NOMO-1 (cell line): ENCODE results near the gene AQP6.

Experiments
- DNase-seq, 2 experiments: peaks; one replicate each; lab custom pipeline; 2025; ENCODE audit not compliant: unreplicated experiment in 2 of 2; lab: John Stamatoyannopoulos, UW

AQP6 gene, protein sequence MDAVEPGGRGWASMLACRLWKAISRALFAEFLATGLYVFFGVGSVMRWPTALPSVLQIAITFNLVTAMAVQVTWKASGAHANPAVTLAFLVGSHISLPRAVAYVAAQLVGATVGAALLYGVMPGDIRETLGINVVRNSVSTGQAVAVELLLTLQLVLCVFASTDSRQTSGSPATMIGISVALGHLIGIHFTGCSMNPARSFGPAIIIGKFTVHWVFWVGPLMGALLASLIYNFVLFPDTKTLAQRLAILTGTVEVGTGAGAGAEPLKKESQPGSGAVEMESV

DNA sequence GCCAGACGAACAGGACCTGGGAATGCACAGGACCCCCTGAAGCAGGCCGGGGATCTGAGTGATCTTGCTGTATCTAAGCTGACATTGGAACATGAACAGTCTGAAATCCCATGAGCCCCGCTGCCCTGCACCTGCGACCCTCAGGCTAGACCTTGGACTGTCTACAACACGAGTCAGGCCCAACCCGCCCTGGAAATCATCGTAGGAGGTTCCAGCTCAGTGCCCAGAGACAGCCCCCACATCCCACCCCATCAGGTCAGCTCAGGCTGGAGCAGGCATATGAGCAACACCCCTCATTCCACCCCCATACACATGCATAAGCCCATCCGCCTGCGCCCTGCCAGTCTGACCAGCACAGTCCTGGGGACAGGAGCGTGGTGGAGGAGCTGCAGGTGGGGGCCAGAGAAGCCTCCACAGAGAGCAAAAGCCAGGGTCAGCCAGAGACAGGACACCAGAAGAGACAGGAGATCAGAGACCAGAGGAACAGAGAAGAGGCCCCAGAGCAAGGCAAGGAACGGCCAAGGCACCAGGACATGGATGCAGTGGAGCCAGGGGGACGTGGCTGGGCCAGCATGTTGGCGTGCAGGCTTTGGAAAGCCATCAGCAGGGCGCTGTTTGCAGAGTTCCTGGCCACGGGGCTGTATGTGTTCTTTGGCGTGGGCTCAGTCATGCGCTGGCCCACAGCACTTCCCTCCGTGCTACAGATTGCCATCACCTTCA, at the start of gene AQP6:
Gene AQP6 (plus strand): TSS at position 307 of the 720 bp plus-strand sequence. CDS start 227 bp downstream, at position 534.
- no peak for DNase-seq

DNA sequence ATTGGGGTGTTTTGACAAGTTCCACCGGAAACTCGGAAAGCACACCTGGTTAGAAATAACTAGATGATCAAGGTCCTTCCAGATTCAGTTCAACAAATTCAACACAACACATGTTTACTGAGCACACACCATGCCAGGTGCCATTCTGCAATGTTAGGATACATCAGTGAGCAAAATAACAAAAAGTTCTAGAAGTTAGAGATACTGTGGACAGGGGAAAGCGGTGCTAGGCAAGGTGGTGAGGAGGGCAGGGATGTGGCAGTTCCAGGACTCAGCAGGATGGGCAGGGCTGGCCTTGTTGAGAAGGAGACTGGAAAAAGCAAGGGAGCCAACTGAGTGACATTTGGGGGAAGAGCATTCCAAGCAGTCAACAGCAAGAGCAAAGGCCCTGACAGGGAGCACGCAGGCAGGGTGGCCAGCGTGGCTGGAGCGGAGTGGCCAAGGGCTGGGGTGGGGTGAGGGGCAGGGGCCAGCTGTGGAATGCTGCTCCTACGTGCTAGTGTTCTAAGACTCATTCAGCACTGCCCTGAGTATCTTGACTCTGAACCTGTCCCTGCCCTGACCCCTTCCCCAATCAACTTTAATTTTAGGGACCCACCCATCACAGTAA, 49.6 kb upstream of the AQP6 start:
- no peak for DNase-seq

DNA sequence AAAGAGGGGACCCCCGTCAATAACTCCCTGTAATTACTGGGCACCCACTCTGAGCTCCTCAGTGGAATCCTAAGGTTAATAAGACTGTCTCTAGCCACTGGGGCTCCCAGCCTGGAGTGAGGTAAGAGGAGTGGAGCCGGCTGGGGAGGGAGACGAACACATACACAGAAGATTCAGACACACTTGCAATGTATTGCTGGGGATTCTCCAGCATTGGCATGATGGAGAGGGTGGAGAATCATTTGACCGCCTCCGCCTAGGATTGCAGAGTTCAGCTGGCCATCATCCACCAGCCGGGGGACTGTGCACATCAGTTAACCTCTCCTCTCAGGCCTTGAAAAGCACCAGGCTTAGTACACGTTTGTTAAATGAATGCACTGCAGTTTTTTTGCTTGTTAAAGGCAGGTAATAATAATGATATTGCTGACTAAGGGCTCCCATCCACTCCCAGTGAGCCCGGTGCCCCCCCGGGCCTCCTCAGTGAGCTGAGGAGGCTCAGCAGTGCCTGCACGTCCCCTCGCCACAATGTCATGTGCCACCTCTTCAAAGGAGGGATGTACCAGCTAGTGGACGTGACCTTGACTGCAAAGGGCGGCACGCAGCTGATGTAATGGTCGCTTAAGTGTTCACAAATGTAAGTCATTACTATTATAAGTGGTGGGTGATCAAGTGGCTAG, 48.7 kb upstream of the AQP6 start:
- DNase-seq: no peak

DNA sequence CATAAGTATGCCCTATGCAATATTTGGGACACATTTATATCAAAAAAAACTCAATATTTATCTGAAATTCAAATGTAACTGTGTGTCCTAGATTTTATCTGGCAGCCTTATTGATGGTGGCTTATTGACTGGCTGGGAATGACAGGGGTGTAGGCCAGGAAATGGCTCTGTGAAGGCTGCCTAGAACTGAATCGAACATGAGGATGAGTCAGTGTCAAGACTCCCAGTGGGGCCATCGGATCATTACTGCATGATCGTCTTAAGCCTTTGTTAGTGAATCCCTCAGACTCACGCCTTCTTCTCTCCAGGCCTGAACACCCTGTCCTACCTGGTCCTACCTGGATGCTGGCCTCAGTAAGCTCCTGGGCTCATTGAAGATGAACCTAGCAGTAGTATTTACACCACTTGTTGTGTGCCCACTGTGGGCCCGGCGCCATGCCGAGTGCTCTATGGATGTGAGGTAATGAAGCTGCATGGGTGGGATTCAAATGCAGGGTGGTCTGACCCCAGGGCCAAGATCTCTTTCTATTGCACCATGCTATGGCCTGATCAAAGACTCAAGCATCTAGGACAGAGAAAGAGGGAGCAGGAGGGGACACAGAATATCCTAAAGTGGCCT, 48.0 kb upstream of the AQP6 start:
- no peak for DNase-seq

DNA sequence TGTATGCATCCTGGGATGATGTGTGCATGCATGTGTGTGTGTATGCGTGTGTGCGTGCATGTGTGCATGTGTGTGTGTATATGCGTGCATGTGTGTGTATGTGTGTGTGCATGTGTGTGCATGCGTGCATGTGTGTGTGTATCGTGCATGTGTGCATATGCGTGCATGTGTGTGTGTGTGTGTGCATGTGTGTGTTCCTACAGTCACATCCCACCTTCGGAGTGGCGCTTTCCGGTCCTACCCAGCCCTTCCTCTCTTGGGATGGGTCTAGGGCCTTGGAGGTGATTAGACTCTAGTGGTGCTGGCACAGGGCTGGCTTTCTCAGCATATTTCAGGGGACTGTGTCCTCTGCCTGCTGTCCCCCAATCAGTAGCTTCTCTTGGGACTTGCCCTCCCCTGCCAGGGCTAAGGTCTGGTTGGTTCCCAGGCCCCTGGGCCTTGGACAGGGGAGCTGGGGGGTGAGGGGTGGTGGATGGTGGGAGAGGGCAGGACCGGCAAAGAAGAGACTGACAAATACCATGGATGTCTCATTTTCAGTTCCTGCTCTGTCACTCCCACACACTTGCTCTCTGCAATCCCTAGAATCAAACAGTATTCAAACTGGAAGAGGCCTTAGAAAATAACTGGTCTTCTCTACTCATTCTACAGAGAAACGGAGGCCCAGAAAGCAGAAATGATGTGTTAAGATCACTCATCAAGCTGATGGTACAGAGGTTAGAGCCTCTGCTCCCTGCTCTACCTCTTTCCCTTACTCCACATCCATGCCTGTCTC, 47.1 kb upstream of the AQP6 start:
- DNase-seq: no peak

DNA sequence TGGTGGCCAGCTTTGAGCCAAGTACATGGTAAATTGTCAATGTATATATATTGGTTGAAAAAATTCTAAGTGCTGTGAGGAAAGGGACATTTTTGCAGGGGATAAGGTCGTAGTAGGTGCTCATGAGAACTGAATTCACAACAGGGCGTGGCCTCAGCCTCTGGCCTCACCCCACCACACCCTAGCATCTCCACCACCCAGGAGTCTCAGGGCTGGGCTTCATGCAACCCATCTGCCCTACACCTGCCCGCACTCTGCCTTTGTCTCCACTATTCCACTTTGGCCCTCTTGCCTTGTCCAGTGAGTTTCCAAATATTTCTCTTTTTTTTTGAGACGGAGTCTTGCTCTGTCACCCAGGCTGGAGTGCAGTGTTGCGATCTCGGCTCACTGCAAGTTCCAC, 44.3 kb upstream of the AQP6 start:
- DNase-seq: no peak

DNA sequence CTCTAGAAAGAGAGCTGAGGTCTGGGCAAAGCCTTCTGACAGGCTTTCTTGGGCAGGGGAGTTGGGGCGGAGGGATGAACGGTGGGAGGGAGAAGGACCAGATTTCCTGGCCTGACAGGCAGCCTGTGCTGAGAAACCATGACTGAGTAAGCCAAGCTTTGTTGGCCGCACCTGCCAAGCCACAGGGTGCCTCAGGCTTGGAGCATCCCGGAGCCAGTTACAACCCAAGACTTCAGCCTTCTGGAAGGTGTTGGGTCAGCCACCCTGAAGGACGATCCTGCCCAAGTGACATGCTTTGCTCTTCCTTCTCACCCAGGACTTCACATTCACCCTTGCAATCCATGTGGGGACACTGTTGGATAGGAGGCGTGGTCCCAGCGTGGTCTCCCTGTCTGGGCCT, 43.2 kb upstream of the AQP6 start:
- no peak for DNase-seq

DNA sequence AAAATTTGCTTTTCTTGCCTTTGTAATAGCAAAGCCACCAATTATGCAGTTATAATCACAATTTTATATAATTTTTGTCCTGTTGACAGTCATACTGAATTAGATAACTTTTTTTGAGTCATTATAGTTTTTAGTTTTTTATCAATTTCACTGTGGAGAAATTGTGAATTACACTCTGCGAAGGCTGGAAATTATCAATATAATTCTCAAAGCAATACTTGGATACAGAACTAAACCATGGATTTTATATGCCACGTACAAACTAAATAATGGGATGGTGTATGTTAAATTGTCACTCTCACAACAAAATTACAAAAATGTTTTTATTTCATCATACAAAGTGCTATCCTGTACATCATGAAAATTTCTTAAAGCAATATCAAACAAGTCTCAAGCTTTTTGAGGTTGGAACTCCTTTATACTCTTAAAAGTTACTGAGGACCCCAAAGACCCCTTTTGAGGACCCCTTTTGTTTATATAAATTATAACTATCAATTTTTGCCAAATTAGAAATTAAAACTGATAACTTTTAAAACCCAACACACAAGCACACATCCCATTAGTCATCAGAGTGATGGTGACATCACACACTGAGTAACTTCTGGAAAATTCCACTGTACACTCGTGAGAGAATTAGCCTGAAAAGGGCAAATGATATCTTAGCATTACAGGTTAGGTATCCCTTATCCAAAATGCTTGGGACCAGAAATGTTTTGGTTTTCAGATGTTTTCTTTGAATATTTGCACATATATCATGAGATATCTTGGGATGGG, 42.0 kb upstream of the AQP6 start:
- DNase-seq: no peak

DNA sequence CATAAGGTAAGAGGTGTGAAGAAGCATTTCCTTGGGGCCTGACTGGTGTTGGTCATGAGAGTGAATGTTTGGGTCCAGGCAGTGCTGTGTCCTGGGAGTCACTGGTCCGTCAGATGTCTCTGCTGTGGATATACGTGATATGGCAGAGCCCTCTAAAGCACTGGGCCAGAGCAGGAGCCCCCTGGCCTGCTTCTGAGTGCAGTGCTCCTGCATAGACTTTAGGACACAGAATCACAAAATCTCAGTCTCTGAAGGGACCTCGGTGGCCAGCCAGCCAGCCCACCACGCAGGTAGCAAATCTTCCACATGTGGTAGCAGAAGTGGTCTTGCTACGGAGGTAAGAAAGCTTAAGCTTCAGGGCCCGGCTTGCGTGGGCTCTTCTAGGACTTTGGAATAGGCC, 40.7 kb upstream of the AQP6 start:
- no peak for DNase-seq

DNA sequence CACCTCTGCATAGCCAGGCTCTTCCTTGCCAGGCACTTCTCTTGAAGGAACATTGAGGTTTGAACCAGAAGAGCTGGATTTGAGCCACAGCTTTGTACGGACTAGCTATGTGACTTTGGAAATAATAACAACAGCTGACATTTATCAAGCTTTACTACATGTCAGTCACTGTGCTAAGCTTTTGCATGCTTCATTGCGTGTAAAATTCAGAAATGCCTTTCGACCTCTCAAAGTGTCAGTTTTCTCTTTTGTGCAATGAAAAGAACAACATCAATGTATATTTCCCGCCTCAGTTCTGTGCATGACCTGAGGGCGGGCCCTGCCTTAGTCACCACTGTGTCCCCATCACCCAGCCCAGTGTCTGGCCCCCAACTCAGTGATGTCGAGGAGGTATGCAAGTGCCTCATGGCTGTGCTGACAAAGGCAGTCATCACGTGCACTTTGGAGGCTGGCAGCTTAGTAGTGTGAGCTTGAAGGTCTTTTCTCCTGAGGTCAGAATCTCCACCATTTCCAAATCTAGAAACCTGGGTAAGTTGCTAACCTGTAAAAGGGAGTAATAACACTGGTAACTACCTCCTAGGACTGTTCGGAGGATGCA, 40.1 kb upstream of the AQP6 start:
- DNase-seq: no peak

DNA sequence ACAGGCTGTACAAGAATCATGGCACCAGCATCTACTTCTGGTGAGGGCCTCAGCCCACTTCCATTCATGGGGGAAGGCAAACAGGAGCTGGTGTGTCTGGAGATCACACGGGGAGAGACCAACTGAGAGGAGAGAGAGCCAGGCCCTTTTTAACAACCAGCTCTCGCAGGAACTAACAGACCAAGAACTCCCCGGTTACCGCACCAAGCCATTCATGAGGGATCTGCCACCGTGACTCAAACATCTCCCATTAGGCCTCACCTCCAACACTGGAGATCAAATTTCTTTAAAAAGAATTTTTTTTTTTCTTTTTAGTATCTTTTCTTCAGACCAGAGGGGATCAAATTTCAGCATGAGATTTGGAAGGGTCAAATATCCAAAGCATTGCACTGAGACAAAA, 39.0 kb upstream of the AQP6 start:
- no peak for DNase-seq

DNA sequence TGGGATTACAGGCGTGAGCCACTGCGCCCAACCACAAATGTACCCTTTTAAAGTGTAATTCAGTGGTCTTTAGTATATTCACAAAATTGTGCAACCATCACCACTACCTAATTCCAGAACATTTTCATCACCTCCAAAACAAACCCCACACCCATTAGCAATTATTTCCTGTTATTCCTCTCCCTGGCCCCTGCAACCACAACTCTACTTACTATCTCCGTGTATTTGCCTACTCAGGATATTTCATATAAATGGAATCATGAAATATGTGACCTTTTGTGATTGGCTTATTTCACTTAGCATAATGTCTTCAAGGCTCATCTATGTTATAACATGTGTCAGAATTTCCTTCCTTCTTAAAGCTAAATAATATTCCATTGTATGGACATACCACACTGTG, 38.2 kb upstream of the AQP6 start:
- no peak for DNase-seq

DNA sequence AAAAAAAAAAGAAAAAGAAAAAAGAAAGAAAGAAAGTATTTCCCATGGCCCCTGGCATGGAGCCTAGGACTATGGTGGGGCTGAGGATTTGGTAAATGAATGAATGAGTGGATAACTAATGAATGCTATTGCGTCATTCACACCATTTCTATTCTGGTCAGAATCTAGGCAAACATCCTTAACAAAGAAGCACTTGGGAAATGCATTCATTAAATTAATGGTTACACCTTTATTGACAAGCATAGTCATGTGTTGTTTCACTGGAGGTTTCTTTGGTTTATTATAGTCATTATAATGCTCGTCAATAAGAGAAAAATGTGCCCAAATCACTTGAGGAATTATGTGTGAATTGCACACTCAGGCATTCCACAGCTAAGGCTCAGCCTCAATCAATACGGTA, 35.8 kb upstream of the AQP6 start:
- DNase-seq: no peak

DNA sequence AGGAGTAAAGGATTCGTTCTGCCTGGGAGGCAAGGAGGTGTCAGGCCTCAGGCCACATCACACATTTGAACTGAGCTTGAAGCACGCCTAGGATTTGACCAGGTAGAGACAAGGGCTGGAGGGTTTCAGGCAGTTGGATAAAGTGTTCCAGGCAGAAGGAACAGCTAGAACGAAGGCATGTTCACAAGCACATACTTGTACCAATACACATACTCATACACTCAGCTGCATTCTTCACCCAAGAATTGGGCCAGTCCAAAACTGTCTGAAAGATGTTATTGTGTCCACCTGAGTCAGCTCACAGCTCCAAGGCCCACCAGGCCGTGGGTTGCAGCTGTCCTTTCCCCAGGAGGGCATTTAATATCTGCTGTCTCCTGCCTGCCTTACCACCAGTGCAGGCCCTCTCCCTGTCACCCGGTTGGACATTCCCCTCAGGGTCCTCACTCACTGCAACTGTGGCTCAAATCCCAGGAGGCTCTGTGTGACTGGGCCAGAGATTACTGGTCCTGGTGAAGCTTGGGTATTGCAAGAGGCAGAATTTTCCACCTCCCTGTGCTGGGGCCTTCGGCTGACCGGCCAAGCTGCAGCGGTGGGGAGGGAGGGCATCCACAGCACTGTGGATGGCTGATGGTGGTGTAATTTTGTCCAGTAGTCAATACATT, 35.0 kb upstream of the AQP6 start:
- DNase-seq: no peak

DNA sequence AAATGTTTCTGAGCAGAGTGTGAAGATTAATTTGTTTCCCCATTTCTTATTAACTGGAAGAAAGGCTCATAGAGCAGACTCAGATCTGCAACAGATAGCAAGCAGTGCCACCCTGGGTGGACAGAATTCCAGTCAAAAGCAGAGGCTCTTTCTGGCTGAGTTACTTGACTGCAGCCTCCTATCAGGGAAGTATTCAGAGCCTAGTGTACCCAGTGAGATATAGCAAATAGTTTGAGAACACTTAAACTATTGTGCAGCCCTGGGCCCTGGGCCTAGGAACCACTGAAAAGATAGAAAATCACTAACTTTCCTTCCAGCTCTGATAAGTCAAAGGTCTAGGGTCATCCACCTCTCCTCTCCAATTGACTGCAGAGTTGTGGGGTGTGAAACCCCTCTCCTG, 33.4 kb upstream of the AQP6 start:
- no peak for DNase-seq

DNA sequence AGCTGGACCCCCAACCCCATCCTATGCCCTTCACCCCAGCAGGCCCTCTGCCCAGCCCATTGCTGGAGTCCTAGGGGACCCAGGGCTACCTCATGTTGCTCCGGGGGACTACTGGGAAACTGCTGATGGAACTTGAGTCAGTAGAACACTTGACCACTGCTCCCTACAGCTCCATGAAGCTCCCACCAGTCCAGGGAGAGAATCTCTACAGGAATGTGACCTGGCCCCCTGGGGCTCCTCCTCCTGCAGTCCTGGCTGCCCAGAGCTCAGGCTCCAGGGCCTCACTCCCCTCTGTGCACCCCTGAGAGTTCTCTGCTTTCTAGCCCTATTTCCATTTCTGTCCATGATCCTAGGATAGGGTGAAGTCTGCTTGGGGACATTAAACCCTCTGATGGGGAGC, 33.0 kb upstream of the AQP6 start:
- no peak for DNase-seq

DNA sequence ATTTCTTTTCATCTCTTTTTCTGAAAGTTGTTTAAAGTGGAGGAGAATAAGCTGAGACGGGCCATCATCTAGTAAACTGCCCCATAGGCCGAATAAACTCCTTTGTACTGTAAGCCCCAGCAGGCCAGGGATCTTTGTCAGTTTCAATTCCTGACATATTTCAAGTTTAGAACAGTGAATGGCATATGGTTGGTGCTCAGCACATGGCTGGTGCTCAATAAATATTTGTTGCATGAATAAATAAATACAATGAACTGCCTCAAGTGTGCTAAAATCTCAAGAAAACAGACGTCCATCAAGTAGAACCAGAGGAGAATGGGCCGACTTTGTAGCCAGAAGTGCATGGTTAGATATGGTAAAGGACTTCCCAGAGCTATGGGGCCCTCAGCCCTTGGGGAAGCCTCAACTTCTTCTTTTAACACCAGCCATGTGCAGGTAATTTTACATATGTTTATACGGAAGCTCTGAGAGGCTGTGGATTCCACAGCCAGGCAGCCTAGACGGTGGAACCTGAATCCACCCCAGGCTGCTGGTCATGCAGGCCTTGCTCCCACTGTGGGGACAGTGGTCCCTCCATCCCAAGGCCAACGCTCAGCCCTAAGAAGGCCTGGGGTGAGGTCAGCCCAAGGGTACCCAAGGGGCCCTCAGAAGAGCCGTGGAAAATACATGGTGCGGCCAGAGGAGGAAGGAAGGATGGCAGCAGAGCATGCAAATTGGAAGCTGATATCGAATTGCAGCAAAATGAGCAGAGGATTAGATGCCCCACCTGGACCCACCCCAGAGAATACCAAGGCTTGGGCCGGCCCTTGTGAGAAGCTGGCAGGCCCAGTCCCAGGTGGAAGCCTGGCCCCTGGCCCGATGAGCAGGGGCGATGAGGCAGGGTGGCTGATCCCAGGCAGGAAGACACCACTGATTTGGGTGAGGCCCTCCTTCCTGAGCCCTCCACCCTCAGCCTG, 30.9 kb upstream of the AQP6 start:
- DNase-seq: peak in 1 of 2 experiments; percentile 30

DNA sequence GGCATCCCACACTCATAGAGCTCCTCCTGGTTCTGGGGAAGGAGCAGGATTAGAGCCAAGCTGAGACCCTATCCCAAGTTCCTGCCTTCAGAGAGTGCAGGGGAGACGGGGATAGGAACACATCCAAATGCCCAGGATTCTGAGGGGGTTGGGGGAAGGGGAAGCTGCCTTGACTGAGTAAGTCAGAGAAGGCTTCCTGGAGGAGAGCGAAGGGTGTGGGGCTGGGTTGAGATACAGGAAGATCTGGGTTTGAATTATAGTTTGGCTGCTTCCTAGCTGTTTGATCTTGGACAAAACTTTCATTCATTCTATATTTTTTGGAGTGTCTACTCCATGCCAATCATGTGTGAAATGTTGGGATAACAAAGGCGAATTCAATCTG, 30.2 kb upstream of the AQP6 start:
- DNase-seq: no peak
